Keratinocyte (primary cell): ENCODE results near the gene SPHK2.

Experiments
- EZH2 ChIP-seq: IDR thresholded peaks from one replicate; pipeline ENCODE4 v1.6.1; 2012; ENCODE audit warnings: inconsistent platforms, mild to moderate bottlenecking, low read length, moderate library complexity
- TF ChIP-seq, protein P1 (sequence below), 3 experiments: IDR thresholded peaks in 1 of 3; conservative IDR thresholded peaks in 1 of 3; optimal IDR thresholded peaks in 1 of 3; 2 replicates in 2 of 3; 3 replicates in 1 of 3; pipeline versions ENCODE3 to v1.5.1; 2011; ENCODE audit warnings: low read length in 3 of 3, mild to moderate bottlenecking in 3 of 3, moderate library complexity in 2 of 3, control low read depth in 1 of 3, inconsistent platforms in 1 of 3; ENCODE audit not compliant: insufficient read depth in 2 of 3; ENCODE audit errors: extremely low read depth in 1 of 3

DNA sequence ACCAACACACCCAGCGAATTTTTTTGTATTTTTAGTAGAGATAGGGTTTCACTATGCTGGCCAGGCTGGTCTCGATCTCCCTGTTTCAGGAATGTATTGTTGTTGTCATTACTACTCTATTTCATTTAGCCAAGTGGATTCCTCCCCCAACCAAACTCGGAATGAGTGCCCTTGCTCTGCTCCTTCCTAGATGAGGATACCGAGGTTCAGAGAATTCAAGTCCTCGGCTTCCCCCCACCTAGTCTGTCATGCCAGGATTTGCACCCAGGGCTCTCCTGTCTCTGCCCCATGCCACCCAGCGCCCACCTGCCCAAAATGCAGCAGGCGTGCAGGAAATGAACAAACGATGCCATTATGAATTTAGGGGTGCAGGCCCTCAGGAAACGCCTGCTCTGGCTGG lies 16.3 kb upstream of the SPHK2 start:
- TF ChIP-seq, protein P1, sequence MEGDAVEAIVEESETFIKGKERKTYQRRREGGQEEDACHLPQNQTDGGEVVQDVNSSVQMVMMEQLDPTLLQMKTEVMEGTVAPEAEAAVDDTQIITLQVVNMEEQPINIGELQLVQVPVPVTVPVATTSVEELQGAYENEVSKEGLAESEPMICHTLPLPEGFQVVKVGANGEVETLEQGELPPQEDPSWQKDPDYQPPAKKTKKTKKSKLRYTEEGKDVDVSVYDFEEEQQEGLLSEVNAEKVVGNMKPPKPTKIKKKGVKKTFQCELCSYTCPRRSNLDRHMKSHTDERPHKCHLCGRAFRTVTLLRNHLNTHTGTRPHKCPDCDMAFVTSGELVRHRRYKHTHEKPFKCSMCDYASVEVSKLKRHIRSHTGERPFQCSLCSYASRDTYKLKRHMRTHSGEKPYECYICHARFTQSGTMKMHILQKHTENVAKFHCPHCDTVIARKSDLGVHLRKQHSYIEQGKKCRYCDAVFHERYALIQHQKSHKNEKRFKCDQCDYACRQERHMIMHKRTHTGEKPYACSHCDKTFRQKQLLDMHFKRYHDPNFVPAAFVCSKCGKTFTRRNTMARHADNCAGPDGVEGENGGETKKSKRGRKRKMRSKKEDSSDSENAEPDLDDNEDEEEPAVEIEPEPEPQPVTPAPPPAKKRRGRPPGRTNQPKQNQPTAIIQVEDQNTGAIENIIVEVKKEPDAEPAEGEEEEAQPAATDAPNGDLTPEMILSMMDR (optimal IDR thresholded peaks at IDR 0.05 in 1 of 3, IDR thresholded peaks at IDR 0.05 in 1 of 3, conservative IDR thresholded peaks at IDR 0.05 in 1 of 3; ENCODE audit: extremely low read depth in 1 of 3, insufficient read depth in 2 of 3, low read length in 3 of 3) = no peak
- no peak for TF ChIP-seq EZH2
